ENCODE results near the gene HDAC4.

HDAC4 gene

GRCh38 chr2:239370876-239371725 lies 29.7 kb downstream of the HDAC4 start:
- in situ Hi-C loops (cut with MboI; ENCODE audit: low sequenced_read_pairs) = no loop called here

GRCh38 chr2:239370403-239370802 lies 30.4 kb downstream of the HDAC4 start:
- in situ Hi-C loops (cut with MboI; ENCODE audit: low sequenced_read_pairs) = no loop called here

- in situ Hi-C loops (cut with MboI; ENCODE audit: low sequenced_read_pairs) = no loop called here
These were observed 31.1 kb downstream of the HDAC4 start for GRCh38 chr2:239369631-239370161.

DNA sequence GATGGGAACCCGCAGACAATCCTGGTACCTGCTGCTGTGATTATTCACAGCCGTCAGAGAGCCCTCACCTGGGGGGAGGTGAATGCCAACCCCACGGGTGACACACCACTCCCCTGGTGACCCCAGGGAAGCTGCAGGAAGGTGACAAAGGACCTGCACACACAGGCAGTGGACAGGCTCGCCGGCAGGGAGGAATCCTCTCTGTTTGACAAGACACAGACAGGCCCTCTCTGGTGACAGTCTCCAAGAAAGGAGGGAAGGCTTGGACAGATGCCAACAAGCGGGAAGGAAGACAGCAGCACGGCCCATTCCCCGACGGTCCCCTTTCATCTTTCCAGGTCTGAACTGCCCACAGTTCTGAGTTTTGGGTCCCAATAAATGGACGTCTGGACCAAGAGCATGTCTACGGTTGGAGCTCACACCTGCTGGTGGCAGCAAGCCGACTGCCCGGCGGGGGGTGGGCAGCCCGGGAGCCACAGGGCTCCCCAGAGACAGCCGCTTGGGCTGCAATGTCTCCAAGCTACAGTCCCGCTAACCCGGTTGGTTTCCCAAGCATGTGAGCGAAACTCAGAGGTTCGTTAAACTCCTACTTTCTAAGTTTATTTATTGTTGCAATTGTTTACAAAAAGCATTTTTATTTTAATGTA lies 31.8 kb downstream of the HDAC4 start:
- in situ Hi-C loops (cut with MboI; ENCODE audit: low sequenced_read_pairs) = no loop called here

DNA sequence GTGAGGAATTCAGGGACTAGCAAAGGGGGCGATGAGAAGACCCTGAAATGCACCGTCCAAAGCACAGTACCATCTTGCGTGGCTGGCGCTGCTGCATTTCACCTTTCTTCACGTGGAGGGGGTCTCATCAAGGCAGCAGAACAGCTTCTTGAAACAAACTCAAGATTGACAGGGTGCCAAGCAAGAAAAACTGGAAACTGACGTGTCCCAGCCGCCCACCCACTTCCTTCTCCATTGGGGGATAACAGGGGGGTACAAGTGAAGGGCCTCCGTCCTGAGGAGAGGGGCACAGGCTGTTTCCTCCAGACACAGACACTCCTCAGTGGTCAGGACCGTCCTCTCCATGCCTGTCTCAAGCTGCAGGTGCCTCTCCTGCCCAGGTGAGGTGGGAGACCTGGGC lies 32.5 kb downstream of the HDAC4 start:
- in situ Hi-C loops (cut with MboI; ENCODE audit: low sequenced_read_pairs) = no loop called here

- in situ Hi-C loops (cut with MboI; ENCODE audit: low sequenced_read_pairs) = no loop called here
These were observed 34.1 kb downstream of the HDAC4 start for GRCh38 chr2:239366740-239367139.

GRCh38 chr2:239365782-239366435 lies 34.9 kb downstream of the HDAC4 start:
- in situ Hi-C loops (cut with MboI; ENCODE audit: low sequenced_read_pairs) = no loop called here

GRCh38 chr2:239365071-239365781 lies 35.6 kb downstream of the HDAC4 start:
- in situ Hi-C loops (cut with MboI; ENCODE audit: low sequenced_read_pairs) = no loop called here

DNA sequence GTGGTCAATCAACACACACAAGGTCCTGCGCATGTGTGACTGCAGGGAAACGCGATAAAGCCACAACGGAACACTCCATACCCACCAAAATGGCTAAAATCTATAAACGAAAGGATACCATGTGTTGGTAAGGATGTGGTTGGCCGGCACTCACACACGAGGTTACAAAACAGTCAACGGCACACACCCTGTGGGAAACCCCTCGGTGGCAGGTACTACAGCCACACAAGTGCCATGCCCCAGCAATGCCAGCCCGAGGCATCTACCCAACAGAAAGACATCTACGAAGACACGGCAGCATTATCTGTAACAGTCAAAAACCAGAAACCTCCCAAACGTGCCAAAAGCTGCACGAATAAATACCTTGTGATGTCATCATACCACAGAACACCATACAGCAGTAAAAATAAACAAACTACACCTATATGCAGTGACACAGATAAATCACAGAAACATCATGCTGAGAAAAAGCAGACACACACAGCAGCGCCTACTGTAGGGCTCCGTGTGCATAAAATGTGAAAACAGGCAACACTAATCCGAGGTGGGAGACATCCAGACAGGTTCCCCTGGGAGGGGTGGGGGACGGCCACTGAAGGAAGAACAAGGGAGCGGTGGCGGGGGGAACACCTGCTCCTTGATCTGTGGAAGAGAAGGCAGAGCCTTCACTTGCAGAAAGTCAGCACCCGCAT lies 36.7 kb downstream of the HDAC4 start:
- in situ Hi-C loops (cut with MboI; ENCODE audit: low sequenced_read_pairs) = no loop called here

GRCh38 chr2:239362507-239362906 lies 38.3 kb downstream of the HDAC4 start:
- in situ Hi-C loops (cut with MboI; ENCODE audit: low sequenced_read_pairs) = no loop called here

DNA sequence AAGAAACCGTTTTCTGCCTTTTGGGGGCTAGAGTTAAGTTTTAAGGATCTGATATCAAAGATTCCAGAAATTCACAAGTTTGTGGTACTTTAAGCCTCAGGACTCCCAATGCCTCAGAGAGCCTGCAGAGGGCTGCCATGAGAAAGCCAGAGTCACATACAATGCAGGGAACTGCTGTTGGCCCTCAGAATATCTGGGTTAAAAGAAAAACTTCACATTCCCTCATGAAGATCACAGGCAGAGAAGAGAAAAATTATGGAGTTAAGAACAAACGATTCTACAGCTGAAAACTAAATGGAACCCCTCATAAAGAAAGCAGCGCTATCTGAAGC lies 39.5 kb downstream of the HDAC4 start:
- in situ Hi-C loops (cut with MboI; ENCODE audit: low sequenced_read_pairs) = no loop called here

DNA sequence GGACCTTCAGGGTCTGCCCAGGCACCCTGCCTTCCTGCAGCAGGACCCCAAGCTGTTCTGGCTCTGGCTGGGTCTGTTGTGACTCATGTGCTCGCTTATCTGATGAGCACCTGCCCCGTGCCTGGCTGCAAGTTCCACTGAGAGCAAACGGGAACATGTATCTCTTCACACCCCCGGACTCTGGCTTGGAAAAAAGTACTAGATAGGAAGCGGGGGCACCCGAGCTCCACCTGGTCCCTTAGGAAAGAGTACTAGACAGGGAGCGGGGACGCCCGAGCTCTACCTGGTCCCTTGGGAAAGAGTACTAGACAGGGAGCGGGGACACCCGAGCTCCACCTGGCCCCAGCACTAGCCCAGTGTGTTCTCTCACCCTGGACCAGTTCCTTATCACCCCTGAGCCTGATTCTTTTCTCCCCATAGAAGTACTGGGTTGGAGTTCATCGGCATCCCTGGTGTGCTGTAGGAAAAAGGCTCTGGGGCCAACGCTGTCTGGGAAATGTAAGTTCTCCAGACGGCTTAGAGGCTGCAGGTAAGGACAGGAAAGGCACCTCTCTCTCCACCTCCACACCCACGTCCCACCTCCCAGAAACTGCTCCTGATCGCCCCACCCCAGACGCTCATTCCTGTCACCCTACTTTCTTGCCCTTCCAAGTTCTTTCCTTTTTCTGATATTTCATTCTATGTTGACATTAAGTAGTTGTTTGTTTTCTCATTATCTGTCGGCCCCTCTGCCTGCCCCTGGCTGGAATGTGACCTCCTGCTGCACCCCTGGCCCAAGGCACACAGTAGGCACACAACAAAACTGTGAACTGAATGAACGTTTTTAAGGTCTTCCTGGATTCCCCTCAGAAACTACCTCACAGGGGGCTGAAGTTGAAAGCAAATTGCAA lies 40.2 kb downstream of the HDAC4 start:
- in situ Hi-C loops (cut with MboI; ENCODE audit: low sequenced_read_pairs) = no loop called here

GRCh38 chr2:239360008-239360407 lies 40.8 kb downstream of the HDAC4 start:
- in situ Hi-C loops (cut with MboI; ENCODE audit: low sequenced_read_pairs) = no loop called here

GRCh38 chr2:239359196-239359912 lies 41.5 kb downstream of the HDAC4 start:
- in situ Hi-C loops (cut with MboI; ENCODE audit: low sequenced_read_pairs) = no loop called here

DNA sequence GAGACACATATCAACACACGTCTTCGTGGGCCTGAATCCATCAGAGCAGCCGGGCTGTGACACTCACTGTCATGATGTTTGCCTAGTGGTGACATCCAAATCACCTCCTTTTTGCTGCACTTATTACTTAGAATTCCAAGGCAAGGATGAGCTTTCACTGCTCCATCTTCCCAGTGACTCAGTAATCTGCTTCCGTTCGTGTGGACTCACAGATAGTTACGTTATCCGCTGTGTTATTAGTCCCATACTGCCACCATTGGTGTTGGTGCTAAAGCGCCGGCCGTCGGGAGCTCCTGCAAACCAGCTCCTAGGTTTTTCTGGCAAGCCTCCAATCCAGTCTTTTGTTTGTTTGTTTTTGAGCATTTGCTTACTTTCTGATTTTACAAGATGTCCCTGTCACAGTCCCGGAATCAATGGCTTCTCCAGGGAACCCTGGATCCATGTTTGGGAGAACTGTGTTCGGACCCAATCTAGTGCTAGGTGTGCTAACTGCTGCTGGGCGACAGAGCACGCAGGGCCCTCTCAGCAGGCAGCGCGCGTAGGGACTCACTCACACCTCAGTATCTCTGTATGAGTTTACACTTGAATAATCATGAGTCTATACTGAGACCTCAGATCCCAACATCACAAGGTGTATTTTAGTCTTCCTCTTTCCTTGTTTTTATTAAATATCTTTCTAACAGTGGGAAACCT lies 42.6 kb downstream of the HDAC4 start:
- in situ Hi-C loops (cut with MboI; ENCODE audit: low sequenced_read_pairs) = no loop called here

- in situ Hi-C loops (cut with MboI; ENCODE audit: low sequenced_read_pairs) = no loop called here
These were observed 45.1 kb downstream of the HDAC4 start for GRCh38 chr2:239355724-239356123.

DNA sequence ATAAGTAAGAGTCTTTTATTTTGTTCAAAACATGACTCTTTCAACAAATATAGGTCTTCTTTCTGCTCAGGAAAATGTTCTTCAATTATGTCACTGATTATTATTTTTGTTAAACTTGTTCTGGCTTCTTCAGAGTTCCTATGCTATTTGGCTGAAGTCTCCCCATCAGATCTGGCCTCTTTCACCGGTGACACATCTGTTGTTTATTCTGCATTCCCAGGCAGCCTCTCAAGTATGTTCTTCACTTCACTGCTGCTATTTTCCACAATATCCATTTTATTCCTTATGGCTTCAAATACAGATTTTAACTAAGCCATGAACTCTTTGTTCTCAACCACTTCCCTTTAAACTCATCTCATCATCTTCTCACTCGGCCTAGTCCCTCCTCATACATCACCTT lies 45.7 kb downstream of the HDAC4 start:
- in situ Hi-C loops (cut with MboI; ENCODE audit: low sequenced_read_pairs) = no loop called here

DNA sequence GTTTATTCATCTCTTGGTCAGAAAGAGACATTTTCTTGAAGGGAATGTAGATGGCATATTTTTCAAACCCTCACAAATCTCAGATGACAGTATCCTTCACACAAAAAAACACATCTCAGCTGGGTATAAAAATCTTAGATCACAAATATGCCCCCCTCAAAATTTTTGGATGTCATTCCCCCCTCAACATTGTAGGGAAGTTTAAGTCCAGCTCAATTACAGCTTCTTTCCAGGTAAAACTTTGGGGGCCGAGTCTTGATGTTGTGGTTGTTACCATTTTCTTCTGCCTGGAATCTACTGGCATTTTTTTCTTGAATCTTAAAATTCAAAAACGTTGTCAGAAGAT lies 46.1 kb downstream of the HDAC4 start:
- in situ Hi-C loops (cut with MboI; ENCODE audit: low sequenced_read_pairs) = no loop called here
